K562 (cell line): ENCODE data around the gene BTBD10. TPM values are rescaled to one million over a fixed set of nuclear protein-coding genes. Genes with fewer than 3 reads are reported as not detected.

Source experiments
- ATAC-seq: fragments of 200-7000 bp; cut with Tn5 transposase; 3 replicates; pipeline ENCODE4 v1.9.1; 2020; ENCODE audit warnings: moderate library complexity
- BruUV-seq: library from RNA; stranded (reverse); fragments of 400-500 nt; replicated peaks from 2 replicates; lab custom pipeline; 2021; lab: Mats Ljungman, UMichigan
- CTCF ChIA-PET: fragments of 300-600 bp; formaldehyde crosslinking; extraction: SDS; loops from one replicate; lab custom pipeline; 2021; ENCODE audit warnings: low intra/inter-chr PET ratio; lab: Yijun Ruan, JAX
- POLR2A ChIA-PET: fragments of 300-600, 350-650 bp; sonication (Branson Sonifier 250); formaldehyde crosslinking; extraction: SDS; loops from one replicate; lab custom pipeline; 2021; ENCODE audit warnings: antibody characterized with exemption, inconsistent platforms; lab: Yijun Ruan, JAX
- DNase-seq, 4 experiments: peaks; one replicate each; pipeline versions ENCODE4 v3.0.0 to v3.0.0-alpha.2; 2011 to 2018; ENCODE audit warnings: low spot score in 3 of 4, mixed read lengths in 3 of 4; ENCODE audit errors: extremely low read depth in 1 of 4
- FAIRE-seq: peaks from 2 replicates; lab custom pipeline; 2011; peaks lifted over from hg19 to GRCh38; lab: Jason Lieb, UNC
- H2AFZ ChIP-seq: 2 replicates; pipeline ENCODE4 v1.6.0; 2011; ENCODE audit warnings: low read depth, low read length, control low read depth, inconsistent platforms
- H3K27ac ChIP-seq: fragments of 200-600 bp; 3 replicates; pipeline ENCODE4 v1.8.0; 2011; ENCODE audit warnings: low read depth, mild to moderate bottlenecking, control low read depth, inconsistent platforms, low read length, moderate library complexity, mixed read lengths; ENCODE audit errors: extremely low read depth
- H3K27me3 ChIP-seq, 2 experiments: fragments of 300-600 bp in 1 of 2; 2 replicates in 1 of 2; 3 replicates in 1 of 2; pipeline versions ENCODE4 v1.6.0 to v1.8.0; 2011; ENCODE audit warnings: inconsistent platforms in 2 of 2, low read length in 2 of 2, mild to moderate bottlenecking in 1 of 2, mixed read lengths in 1 of 2, moderate library complexity in 1 of 2; ENCODE audit not compliant: control insufficient read depth in 2 of 2, insufficient read depth in 2 of 2
- H3K36me3 ChIP-seq: fragments of 300-600 bp; 3 replicates; pipeline ENCODE4 v1.8.0; 2011; ENCODE audit warnings: mild to moderate bottlenecking, low read length, inconsistent platforms; ENCODE audit not compliant: control insufficient read depth, insufficient read depth
- H3K4me1 ChIP-seq, 2 experiments: fragments of 200-600 bp in 1 of 2; replicated peaks in 1 of 2; 2 replicates in 1 of 2; 3 replicates in 1 of 2; pipeline versions ENCODE4 v1.5.1 to v1.8.0; 2011; ENCODE audit warnings: inconsistent platforms in 2 of 2, low read length in 2 of 2, mild to moderate bottlenecking in 1 of 2, mixed read lengths in 1 of 2, moderate library complexity in 1 of 2; ENCODE audit not compliant: control insufficient read depth in 2 of 2, insufficient read depth in 2 of 2
- H3K4me2 ChIP-seq: 2 replicates; pipeline ENCODE4 v1.6.1; 2011; ENCODE audit warnings: low read length, control low read depth, inconsistent platforms, mixed read lengths; ENCODE audit not compliant: insufficient read depth
- H3K4me3 ChIP-seq: fragments of 200-600 bp; sonication (generic), shearing (Covaris generic); 2 replicates; pipeline ENCODE4 v1.5.1; 2016; ENCODE audit warnings: control low read depth, inconsistent platforms
- H3K79me2 ChIP-seq: fragments of 200-600 bp; 3 replicates; pipeline ENCODE4 v1.8.0; 2011; ENCODE audit warnings: low read length, inconsistent platforms; ENCODE audit not compliant: control insufficient read depth, insufficient read depth
- H3K9ac ChIP-seq, 2 experiments: 2 replicates each; pipeline versions ENCODE4 v1.6.0 to v1.6.1; 2011; ENCODE audit warnings: low read depth in 2 of 2, low read length in 2 of 2, control low read depth in 1 of 2, inconsistent platforms in 1 of 2, mild to moderate bottlenecking in 1 of 2, mixed read lengths in 1 of 2; ENCODE audit not compliant: insufficient read depth in 1 of 2
- H3K9me1 ChIP-seq: one replicate; pipeline ENCODE4 v1.6.0; 2011; ENCODE audit warnings: inconsistent platforms, mild to moderate bottlenecking, low read length, moderate library complexity; ENCODE audit not compliant: control insufficient read depth, insufficient read depth
- H3K9me3 ChIP-seq: replicated peaks from 2 replicates; pipeline ENCODE4 v1.5.1; 2011; ENCODE audit warnings: low read depth, low read length, inconsistent platforms; ENCODE audit not compliant: control insufficient read depth, insufficient read depth
- H4K20me1 ChIP-seq: replicated peaks from 2 replicates; pipeline ENCODE4 v1.6.1; 2011; ENCODE audit warnings: low read length, inconsistent platforms, mixed read lengths; ENCODE audit not compliant: control insufficient read depth, insufficient read depth
- CTCF ChIP-seq, 3 experiments: IDR thresholded peaks in 2 of 3; conservative IDR thresholded peaks in 1 of 3; 2 replicates each; pipeline ENCODE4 v1.5.1; 2011 to 2012; ENCODE audit warnings: low read length in 3 of 3, mild to moderate bottlenecking in 3 of 3, control low read depth in 2 of 3, improper control_type of control experiment in 1 of 3, inconsistent platforms in 1 of 3, low read depth in 1 of 3, mixed read lengths in 1 of 3, moderate library complexity in 1 of 3; ENCODE audit not compliant: insufficient read depth in 2 of 3
- HMGN3 ChIP-seq: IDR thresholded peaks from 2 replicates; pipeline ENCODE4 v1.6.1; 2011; ENCODE audit warnings: borderline replicate concordance, low read depth, mild to moderate bottlenecking, mixed read lengths, low read length; ENCODE audit not compliant: insufficient read length; ENCODE audit errors: extremely low read depth
- SOX6 ChIP-seq: fragments of 450-650 bp; IDR thresholded peaks from 2 replicates; pipeline ENCODE4 v1.6.1; 2014; ENCODE audit warnings: mild to moderate bottlenecking
- TCF7 ChIP-seq: sonication (generic); IDR thresholded peaks from 2 replicates; pipeline ENCODE4 v1.6.1; 2016; ENCODE audit warnings: antibody characterized with exemption, borderline replicate concordance
- WGBS: fragments of 100-300 bp; shearing (Covaris generic); methylation state at CpG from one replicate; pipeline ENCODE4 v1.1.6; 2016; ENCODE audit warnings: low coverage, mixed read lengths; ENCODE audit not compliant: insufficient coverage; ENCODE audit errors: missing lambda C conversion rate; 5-methylcytosine and 5-hydroxymethylcytosine counted together
- in situ Hi-C: fragments of 300-500 bp; cut with MboI; formaldehyde crosslinking; loops from 4 replicates; pipeline ENCODE4 v1.15.0; 2018; ENCODE audit warnings: inconsistent platforms, mixed read lengths
- intact Hi-C: fragments of 100-400 bp; cut with micrococcal nuclease; formaldehyde crosslinking; loops from 2 replicates; pipeline ENCODE4 v1.14.2; 2022
- polyA plus RNA-seq, 8 experiments: library from polyadenylated mRNA; depleted of rRNA in 4 of 8; stranded (reverse) in 5 of 8; unstranded in 3 of 8; fragments of >200 nt; fragmentation: Nextera tagmentation in 2 of 8; fragmentation: Illumina TruSeq in 1 of 8; extraction: Ambion mirVana in 2 of 8; extraction: Trizol in 1 of 8; gene quantifications; 2 replicates each; pipeline versions ENCODE4 v1.2.1 to v1.2.3, GENCODE V29; 2011 to 2014; ENCODE audit warnings: inconsistent platforms in 1 of 8, missing spikeins in 1 of 8
- total RNA-seq, 7 experiments: library from RNA; depleted of rRNA in 6 of 7; stranded (reverse); fragments of >200 nt in 6 of 7; fragmentation: Illumina TruSeq in 2 of 7; extraction: Trizol in 2 of 7; gene quantifications; 2 replicates each; pipeline versions ENCODE4 v1.2.1 to v1.2.3, GENCODE V29; 2011 to 2021; ENCODE audit warnings: low replicate concordance in 1 of 7

BTBD10 gene
- total and polyA plus RNA-seq, 9 of the 15 experiments (the other 6 are each of a cell fraction or from before 2014, with no cell fraction given), result 11.6 to 22.8 (median 16.3) TPM

- in situ Hi-C loops (no loop called here), intact Hi-C loops (no loop called here)
- no peaks in the 10 kb centered on the region for H3K9me3 ChIP-seq
- H3K4me1 ChIP-seq, result no peaks in the 10 kb centered on the region; a peak in 2 of 5 replicates
- no TSS peak for BruUV-seq
- POLR2A ChIA-PET, result no interaction called here
- no peak for DNase-seq
- no peaks in the 10 kb centered on the region for H3K9me1 ChIP-seq
- CTCF ChIA-PET, result no interaction called here
- 7% methylated on average over 4 of the region's 4 CpGs for WGBS
- H3K36me3 ChIP-seq, result no peaks in the 10 kb centered on the region
- H4K20me1 ChIP-seq, result no peaks in the 10 kb centered on the region
- H3K4me2 ChIP-seq, result no peak overlapping the region
- no peak overlapping the region for H3K4me3 ChIP-seq
- FAIRE-seq, result no peak
- no peak overlapping the region for H3K27ac ChIP-seq
- H3K79me2 ChIP-seq, result no peaks in the 10 kb centered on the region
- no peak overlapping the region for H2AFZ ChIP-seq
- peaks cover 0 to 39% of the 10 kb centered on the region in 2 experiments; a peak in 4 of 5 replicates for H3K27me3 ChIP-seq
- TF ChIP-seq TCF7, result no peak
- TF ChIP-seq SOX6, result no peak
- peak in 2 of 3 experiments; percentile 20 to 40; a peak in 3 of 6 replicates for TF ChIP-seq CTCF (IDR thresholded peaks at IDR 0.05 in 2 of 3, conservative IDR thresholded peaks at IDR 0.05 in 1 of 3; ENCODE audit: insufficient read depth in 2 of 3, low read depth in 1 of 3, low read length in 3 of 3)
- no peak for TF ChIP-seq HMGN3
- H3K9ac ChIP-seq, result no peak overlapping the region
- ATAC-seq, result peak; percentile 60; the same call in 2 of the 3 replicates
These were observed 95.9 kb downstream of the BTBD10 start for GRCh38 chr11:13367115-13367514.
